HG02678 (cell line): Measurements from ENCODE around the gene PDE4B.
"Not testable (repeated sequence)": the region's sequence is repeated elsewhere in the genome, so short reads cannot be mapped to it uniquely, and the experiment has no call there.

Source experiments
- ATAC-seq: cut with Tn5 transposase; IDR thresholded peaks from one replicate; pipeline ENCODE4 v1.9.1; 2021; ENCODE audit warnings: mild to moderate bottlenecking, moderate library complexity; ENCODE audit not compliant: unreplicated experiment

Gene PDE4B

DNA sequence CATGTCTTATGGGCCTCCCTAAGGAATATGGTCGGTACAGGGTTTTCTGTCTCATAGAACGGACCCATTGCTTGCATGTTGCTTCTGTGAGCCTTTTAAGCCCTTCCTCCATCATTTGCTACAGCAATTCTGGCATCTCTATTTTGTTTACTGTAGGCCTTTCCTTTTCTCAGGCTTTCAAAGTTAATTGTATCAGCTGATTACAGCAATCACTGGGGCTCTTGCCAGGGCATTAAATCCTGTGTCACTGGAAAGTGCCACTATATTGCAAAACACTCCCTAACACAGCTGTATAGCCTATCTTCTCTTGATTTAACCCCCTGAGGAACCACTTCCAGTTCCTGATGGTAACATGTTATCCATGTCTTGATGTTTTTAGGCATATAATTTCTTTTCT, 156.5 kb downstream of the PDE4B start:
- ATAC-seq = no peak

DNA sequence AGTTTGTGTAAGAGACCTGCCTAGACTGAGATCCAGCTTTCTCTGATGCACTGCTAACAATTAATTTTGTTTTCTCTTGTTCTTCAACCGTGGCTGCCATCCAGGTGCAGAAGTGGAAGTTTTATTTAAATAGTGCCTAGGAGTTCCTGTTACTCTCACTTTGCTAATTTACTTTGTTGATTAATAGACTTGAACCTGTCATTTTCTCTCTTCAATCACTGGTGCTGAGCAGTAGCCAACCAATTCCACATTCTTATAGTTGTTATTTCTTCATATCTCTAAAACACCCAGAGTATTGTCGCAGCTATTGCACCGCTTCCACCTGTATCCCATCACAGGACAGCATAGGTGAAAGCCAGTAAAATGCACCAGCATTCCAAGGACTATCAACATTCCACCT, 157.2 kb downstream of the PDE4B start:
- no peak for ATAC-seq

GRCh38 chr1:65952696-65953095, 160.0 kb downstream of the PDE4B start:
- ATAC-seq = no peak

DNA sequence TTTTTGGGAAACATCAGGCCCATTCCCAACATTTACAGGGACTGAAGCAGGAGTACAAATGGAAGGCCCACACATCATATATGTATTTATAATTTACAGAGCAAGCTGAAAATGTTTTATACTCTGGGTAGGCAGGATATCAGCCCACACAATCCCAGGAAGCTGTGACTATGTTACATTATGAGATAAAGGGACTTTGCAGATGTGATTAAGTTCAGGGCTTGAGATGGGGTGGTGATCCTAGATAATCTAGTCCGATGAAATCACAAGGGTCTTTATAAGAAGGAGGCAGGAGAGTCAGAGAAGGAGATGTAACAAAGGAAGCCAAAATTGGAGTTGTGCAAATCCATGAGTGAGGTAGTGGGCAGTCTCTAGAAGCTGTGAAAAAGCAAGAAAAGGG, 160.5 kb downstream of the PDE4B start:
- ATAC-seq = no peak

GRCh38 chr1:65955071-65955470, 162.4 kb downstream of the PDE4B start:
- no peak for ATAC-seq

GRCh38 chr1:65955503-65955902, 162.8 kb downstream of the PDE4B start:
- no peak for ATAC-seq

DNA sequence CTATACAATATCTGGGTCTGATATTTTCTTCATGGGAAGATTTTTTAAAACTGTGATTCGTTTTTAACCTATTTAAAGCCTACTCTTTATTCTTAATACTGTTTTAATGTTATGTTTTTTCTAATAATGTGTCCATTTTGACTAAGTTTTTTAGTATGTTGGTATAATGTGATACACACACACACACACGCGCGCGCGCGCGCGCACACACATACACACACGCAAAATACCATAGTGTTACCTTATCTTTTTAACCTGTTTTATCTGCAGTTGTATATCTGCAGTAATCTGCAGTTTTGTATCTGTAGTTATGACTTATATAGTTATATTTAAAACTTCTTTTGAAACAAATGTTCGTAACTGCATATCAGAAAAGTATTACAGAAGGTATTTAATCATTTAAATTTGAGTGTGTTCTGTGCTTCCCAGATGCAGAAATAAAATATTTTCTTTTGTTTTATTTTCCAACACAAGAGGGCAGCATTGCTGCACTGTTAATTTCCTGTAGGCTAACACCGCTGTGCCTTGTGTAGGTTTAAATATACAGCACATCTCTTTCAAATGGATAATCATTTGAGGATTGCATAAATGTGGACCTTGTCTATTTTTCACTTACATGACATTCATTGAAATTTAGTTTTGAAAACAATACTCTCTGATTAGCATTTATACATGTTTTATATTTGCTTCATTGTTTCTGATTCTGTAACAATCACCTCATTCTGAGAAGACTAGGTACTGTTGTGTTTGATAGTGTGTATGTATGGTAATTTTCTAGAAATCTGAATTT, 166.1 kb downstream of the PDE4B start:
- peak; percentile 76 for ATAC-seq

- ATAC-seq = no peak
Measured at GRCh38 chr1:65959896-65960567, 167.3 kb downstream of the PDE4B start.

- no peak for ATAC-seq
Measured at GRCh38 chr1:65963156-65963888, 170.6 kb downstream of the PDE4B start.

GRCh38 chr1:65964123-65964522, 171.4 kb downstream of the PDE4B start:
- ATAC-seq = no peak

- ATAC-seq = no peak
Measured at GRCh38 chr1:65965112-65965996, 172.7 kb downstream of the PDE4B start.

DNA sequence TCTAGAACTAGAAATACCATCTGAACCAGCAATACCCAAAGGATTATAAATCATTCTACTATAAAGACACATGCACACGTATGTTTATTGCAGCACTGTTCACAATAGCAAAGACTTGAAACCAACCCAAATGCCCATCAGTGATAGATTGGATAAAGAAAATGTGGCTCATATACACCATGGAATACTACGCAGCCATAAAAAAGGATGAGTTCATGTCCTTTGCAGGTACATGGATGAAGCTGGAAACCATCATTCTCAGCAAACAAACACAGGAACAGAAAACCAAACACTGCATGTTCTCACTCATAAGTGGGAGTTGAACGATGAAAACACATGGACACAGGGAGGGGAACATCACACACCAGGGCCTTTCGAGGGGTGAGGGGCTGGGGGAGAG, 174.8 kb downstream of the PDE4B start:
- not testable (repeated sequence) for ATAC-seq

DNA sequence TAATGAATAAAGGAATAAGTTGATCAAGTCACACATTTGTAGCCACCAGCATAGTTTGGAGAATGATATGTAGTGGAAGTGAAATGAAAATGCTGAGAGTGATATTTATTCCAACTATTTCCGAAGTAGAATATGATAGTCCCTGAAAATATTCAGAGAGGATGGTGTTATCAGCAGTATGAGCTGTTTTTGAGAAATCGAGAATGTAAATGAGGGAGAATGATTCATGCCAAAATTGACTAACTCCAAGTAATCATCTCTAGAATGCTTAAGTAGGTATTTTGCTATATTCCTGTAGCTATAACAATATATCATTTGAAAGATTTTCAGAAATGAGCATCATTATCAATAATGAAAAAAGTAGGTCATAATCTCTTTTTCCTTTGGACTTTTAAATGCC, 178.9 kb downstream of the PDE4B start:
- no peak for ATAC-seq

DNA sequence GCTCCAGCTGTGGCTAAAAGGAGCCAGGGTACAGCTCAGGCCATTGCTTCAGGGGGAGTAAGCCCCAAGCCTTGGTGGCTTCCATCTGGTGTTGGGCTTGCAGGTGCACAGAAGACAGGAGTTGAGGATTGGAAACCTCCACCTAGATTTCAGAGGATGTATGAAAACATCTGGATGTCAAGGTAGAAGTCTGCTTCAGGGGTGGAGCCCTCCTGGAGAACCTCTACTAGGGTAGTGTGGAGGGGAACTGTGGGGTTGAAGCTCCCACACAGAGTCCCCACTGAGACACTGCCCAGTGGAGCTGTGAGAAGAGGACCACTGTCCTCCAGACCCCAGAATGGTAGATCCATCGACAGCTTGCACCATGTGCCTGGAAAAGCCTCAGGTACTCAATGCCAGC, 183.0 kb downstream of the PDE4B start:
- no peak for ATAC-seq

- no peak for ATAC-seq
Measured at GRCh38 chr1:65979136-65980044, 186.7 kb downstream of the PDE4B start.

- ATAC-seq = no peak
Measured at GRCh38 chr1:65980237-65980636, 187.5 kb downstream of the PDE4B start.

DNA sequence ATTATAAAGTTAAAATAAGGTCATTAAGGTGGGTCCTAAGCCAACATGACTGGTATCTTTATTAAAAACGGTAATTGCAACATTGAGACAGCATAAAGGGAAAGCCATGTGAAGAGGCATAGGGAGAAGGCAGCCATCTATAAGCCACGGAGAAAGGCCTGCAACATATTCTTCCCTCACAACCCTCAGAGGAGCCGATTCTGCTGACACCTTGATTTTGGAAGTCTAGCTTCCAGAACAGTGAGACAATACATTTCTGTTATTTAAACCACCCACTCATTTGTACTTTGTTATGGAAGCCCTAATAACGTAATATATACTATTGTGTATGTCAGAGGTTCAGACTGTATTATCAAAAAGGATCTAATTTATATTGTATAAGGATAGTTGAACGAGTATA, 190.8 kb downstream of the PDE4B start:
- ATAC-seq = no peak

DNA sequence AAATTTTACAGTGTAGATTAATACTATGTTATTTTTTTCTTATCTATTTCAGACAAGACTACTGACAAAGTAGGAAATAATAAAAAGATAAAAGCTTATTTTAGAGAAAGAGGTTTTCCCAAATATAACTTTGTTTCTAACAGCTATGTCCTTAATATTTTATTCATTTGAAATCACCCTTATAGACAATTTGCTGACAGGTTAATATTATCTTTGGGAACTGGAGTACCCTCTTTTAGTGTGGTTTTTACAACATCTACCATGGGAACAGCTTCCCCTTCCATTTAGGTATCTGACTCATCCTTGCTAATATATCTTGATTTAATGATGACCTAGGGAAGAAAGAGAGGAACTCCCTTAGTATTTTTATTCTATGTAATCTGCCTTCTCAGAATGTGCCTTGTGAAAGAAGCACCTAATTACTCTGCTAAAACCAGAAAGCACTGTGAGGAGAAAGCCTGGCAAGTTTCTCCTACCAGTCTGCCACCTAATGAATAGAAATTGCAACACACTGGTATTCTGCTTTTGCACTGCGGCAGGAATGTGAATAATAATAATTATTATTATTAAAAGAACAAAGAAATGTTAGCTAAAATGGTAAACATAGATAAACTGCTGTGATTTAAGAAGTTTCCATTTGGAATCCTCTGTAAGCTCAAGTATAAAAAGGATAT, 192.8 kb downstream of the PDE4B start:
- no peak for ATAC-seq

DNA sequence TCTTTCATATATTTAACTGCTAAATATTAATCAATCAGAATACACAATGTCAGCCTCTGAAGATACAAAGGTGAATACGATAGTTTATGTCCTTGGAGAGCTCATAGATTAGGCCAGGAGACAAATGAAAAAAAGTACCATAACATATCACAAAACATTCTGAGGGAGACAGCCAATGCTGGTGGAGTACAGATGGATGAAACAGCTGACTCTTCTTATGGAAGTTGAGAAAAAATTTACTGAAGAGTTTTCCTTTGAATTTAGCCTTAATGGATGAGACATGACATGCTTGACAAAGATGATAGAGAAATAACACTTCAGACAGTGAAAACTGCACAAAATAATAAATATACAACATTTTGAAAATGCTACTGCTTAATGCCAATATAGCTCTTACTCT, 193.5 kb downstream of the PDE4B start:
- ATAC-seq = no peak
